ENCODE data around the gene IGF2BP2.

The IGF2BP2 gene

GRCh38 chr3:185759512-185759911 lies 65.3 kb downstream of the IGF2BP2 start:
- Histone ChIP-seq H3K4me3 (replicated peaks; ENCODE audit: insufficient read depth, low read length) (no peak overlapping the region), H3K27ac (replicated peaks) (no peak overlapping the region), H3K27me3 (ENCODE audit: insufficient read depth, poor library complexity, severe bottlenecking) (peaks cover 28% of the 10 kb centered on the region)
- DNase-seq (ENCODE audit: low read depth in 1 of 2, low spot score in 1 of 2), result no peak
- TF ChIP-seq GABPA (IDR thresholded peaks at IDR 0.05; ENCODE audit: low read depth), result no peak
- TF ChIP-seq SPI1 (IDR thresholded peaks at IDR 0.05; ENCODE audit: borderline replicate concordance, low read depth), result no peak
- TF ChIP-seq REST (IDR thresholded peaks at IDR 0.05; ENCODE audit: insufficient replicate concordance, low read depth), result no peak
- no peak for TF ChIP-seq POLR2AphosphoS5 (IDR thresholded peaks at IDR 0.05; ENCODE audit: low read depth)
- TF ChIP-seq, protein P1, sequence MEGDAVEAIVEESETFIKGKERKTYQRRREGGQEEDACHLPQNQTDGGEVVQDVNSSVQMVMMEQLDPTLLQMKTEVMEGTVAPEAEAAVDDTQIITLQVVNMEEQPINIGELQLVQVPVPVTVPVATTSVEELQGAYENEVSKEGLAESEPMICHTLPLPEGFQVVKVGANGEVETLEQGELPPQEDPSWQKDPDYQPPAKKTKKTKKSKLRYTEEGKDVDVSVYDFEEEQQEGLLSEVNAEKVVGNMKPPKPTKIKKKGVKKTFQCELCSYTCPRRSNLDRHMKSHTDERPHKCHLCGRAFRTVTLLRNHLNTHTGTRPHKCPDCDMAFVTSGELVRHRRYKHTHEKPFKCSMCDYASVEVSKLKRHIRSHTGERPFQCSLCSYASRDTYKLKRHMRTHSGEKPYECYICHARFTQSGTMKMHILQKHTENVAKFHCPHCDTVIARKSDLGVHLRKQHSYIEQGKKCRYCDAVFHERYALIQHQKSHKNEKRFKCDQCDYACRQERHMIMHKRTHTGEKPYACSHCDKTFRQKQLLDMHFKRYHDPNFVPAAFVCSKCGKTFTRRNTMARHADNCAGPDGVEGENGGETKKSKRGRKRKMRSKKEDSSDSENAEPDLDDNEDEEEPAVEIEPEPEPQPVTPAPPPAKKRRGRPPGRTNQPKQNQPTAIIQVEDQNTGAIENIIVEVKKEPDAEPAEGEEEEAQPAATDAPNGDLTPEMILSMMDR (IDR thresholded peaks at IDR 0.05; ENCODE audit: insufficient read depth, low read length), result no peak

GRCh38 chr3:185758912-185759311 lies 65.9 kb downstream of the IGF2BP2 start:
- Histone ChIP-seq H3K27ac (replicated peaks) (no peak overlapping the region), H3K4me3 (replicated peaks; ENCODE audit: insufficient read depth, low read length) (no peak overlapping the region), H3K27me3 (ENCODE audit: insufficient read depth, poor library complexity, severe bottlenecking) (peaks cover 25% of the 10 kb centered on the region)
- no peak for DNase-seq (ENCODE audit: low read depth in 1 of 2, low spot score in 1 of 2)
- TF ChIP-seq GABPA (IDR thresholded peaks at IDR 0.05; ENCODE audit: low read depth) (no peak), POLR2AphosphoS5 (IDR thresholded peaks at IDR 0.05; ENCODE audit: low read depth) (no peak), REST (IDR thresholded peaks at IDR 0.05; ENCODE audit: insufficient replicate concordance, low read depth) (no peak), SPI1 (IDR thresholded peaks at IDR 0.05; ENCODE audit: borderline replicate concordance, low read depth) (no peak)
- TF ChIP-seq, protein P1 (IDR thresholded peaks at IDR 0.05; ENCODE audit: insufficient read depth, low read length), result no peak

DNA sequence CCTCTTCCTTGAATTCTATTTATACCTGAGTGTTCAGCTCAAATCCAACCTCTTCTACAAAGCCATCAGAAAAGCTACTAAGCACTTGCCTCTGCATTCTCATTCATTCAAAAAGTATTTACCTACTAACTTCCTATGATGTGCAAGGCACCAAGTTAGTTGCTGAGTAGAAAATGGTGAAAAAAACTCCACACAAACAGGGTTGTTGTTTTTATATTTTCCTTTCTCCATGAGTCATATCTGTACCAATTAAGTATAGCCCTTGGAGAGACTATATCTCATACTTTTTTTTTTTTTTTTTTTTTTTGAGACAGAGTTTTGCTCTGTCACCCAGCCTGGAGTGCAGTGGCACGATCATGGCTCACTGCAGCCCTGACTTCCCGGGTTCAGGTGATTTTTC lies 67.7 kb downstream of the IGF2BP2 start:
- Histone ChIP-seq H3K27ac (replicated peaks) (no peak overlapping the region), H3K27me3 (ENCODE audit: insufficient read depth, poor library complexity, severe bottlenecking) (peaks cover 14% of the 10 kb centered on the region), H3K4me3 (replicated peaks; ENCODE audit: insufficient read depth, low read length) (no peak overlapping the region)
- no peak for DNase-seq (ENCODE audit: low read depth in 1 of 2, low spot score in 1 of 2)
- no peak for TF ChIP-seq REST (IDR thresholded peaks at IDR 0.05; ENCODE audit: insufficient replicate concordance, low read depth)
- TF ChIP-seq, protein P1 (IDR thresholded peaks at IDR 0.05; ENCODE audit: insufficient read depth, low read length), result no peak
- TF ChIP-seq GABPA (IDR thresholded peaks at IDR 0.05; ENCODE audit: low read depth), result no peak
- TF ChIP-seq POLR2AphosphoS5 (IDR thresholded peaks at IDR 0.05; ENCODE audit: low read depth), result no peak
- no peak for TF ChIP-seq SPI1 (IDR thresholded peaks at IDR 0.05; ENCODE audit: borderline replicate concordance, low read depth)

Data from HL-60 (cell line).